Right lobe of liver (tissue), 4 donors: Measurements from ENCODE around the gene PRKAR2B.

Experiments
- POLR2A ChIP-seq: fragments of 450-650 bp; IDR thresholded peaks from one replicate; pipeline ENCODE4 v1.6.1; 2017; ENCODE audit warnings: antibody characterized with exemption, mild to moderate bottlenecking
- TF ChIP-seq, protein P1 (sequence below), 4 donors: fragments of 200-600 bp in 3 of 4; fragments of 450-650 bp in 1 of 4; IDR thresholded peaks; one replicate each; pipeline versions ENCODE4 v1.5.1 to v1.8.0; 2016 to 2022; ENCODE audit warnings: antibody characterized with exemption in 4 of 4, mild to moderate bottlenecking in 2 of 4
- donor health status: DM: no; HTN: no; CAD: no.
- donor health status: DM: no; HTN: no; CAD: no.
- donor health status: DM: no; HTN: yes; CAD: no.

DNA sequence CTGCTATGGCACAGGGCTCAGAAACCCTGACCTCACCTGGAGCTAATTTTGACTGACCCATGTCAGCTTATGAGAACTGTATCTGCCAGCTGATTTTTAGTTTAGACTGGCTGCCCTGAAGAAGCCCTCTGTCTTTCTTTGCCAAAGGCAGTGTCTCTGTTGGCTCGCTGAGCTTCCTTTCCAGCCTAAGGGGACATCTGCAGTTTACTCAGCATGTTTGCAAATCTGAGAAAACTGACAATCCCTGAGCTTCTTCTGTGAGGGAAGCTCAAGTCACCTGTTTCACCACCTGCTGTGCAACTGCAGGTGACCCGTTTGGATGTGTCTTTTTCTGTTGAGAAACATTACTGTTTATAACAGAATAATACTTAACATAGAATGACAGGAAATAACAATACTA lies 46.0 kb downstream of the PRKAR2B start:
- TF ChIP-seq, protein P1, sequence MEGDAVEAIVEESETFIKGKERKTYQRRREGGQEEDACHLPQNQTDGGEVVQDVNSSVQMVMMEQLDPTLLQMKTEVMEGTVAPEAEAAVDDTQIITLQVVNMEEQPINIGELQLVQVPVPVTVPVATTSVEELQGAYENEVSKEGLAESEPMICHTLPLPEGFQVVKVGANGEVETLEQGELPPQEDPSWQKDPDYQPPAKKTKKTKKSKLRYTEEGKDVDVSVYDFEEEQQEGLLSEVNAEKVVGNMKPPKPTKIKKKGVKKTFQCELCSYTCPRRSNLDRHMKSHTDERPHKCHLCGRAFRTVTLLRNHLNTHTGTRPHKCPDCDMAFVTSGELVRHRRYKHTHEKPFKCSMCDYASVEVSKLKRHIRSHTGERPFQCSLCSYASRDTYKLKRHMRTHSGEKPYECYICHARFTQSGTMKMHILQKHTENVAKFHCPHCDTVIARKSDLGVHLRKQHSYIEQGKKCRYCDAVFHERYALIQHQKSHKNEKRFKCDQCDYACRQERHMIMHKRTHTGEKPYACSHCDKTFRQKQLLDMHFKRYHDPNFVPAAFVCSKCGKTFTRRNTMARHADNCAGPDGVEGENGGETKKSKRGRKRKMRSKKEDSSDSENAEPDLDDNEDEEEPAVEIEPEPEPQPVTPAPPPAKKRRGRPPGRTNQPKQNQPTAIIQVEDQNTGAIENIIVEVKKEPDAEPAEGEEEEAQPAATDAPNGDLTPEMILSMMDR (IDR thresholded peaks at IDR 0.05) = no peak
- no peak for TF ChIP-seq POLR2A
